ENCODE results near the gene SLC22A2. TPM values are rescaled to one million over a fixed set of nuclear protein-coding genes. Genes with fewer than 3 reads are reported as not detected.

SLC22A2 gene
- total and polyA plus RNA-seq, 9 of the 15 experiments (the other 6 are each of a cell fraction or from before 2014, with no cell fraction given), result not detected

DNA sequence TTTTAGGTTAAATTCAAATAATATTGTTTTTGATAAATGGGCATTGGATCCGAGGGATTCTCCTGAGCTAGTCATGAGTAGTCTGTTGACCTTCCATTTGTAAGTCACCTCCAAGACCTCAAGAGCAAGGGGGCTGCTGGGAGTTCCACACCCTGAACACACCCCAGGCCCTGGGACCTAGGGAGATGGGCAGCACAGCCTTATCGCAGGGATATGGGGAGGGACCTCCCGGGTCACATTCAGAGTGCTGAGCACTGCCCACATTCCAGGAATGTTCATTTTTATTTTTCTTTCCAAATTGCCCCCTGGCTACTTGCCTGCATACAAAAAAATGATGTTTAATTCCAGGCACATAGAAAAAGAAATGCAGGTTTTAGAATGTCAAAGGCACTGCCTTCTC, 55.5 kb downstream of the SLC22A2 start (continued):
- TF ChIP-seq RBM14 (IDR thresholded peaks at IDR 0.05; ENCODE audit: borderline replicate concordance, insufficient read depth, low read depth, low read length) (no peak), MAZ (CRISPR knock-in tag; conservative IDR thresholded peaks at IDR 0.05 in 1 of 2, IDR thresholded peaks at IDR 0.05 in 1 of 2) (no peak), RNF2 (IDR thresholded peaks at IDR 0.05) (no peak), ZNF445 (CRISPR knock-in tag; IDR thresholded peaks at IDR 0.05; ENCODE audit: low read depth) (no peak)

DNA sequence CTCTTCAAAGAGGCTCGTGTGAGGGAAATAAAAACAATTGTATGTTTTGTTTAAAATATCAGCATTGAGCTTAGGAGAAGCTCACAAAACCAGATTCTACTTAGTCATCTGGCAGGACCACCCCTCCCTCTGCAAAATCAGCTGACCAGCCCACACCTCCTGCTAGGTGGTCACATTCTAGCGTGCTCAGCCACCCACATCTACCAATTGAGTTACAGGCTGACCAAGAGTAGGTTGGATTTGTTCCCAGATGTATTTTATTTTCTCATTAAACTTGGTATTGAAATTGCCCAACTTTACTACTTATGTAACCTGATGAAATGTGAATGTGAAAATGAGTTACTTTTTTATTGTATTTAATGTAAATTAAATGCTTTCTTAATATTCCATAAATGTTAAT, 56.2 kb downstream of the SLC22A2 start:
- Histone ChIP-seq H4K20me1 (replicated peaks; ENCODE audit: control insufficient read depth, insufficient read depth, low read length) (no peaks in the 10 kb centered on the region), H3K79me2 (ENCODE audit: control insufficient read depth, insufficient read depth, low read length) (no peaks in the 10 kb centered on the region), H3K27me3 (ENCODE audit: control insufficient read depth in 2 of 2, insufficient read depth in 2 of 2, low read length in 2 of 2) (no peaks in the 10 kb centered on the region), H3K36me3 (ENCODE audit: control insufficient read depth, insufficient read depth, low read length) (no peaks in the 10 kb centered on the region), H2AFZ (ENCODE audit: low read depth, low read length) (no peak overlapping the region), H3K9me3 (replicated peaks; ENCODE audit: control insufficient read depth, insufficient read depth, low read depth, low read length) (no peaks in the 10 kb centered on the region), H3K27ac (ENCODE audit: extremely low read depth, low read depth, low read length) (no peak overlapping the region), H3K4me1 (replicated peaks in 1 of 2; ENCODE audit: control insufficient read depth in 2 of 2, insufficient read depth in 2 of 2, low read length in 2 of 2) (no peaks in the 10 kb centered on the region), H3K4me2 (ENCODE audit: insufficient read depth, low read length) (no peak overlapping the region), H3K9ac (ENCODE audit: insufficient read depth in 1 of 2, low read depth in 2 of 2, low read length in 2 of 2) (no peak overlapping the region), H3K4me3 (no peak overlapping the region), H3K9me1 (ENCODE audit: control insufficient read depth, insufficient read depth, low read length) (no peaks in the 10 kb centered on the region)
- CTCF ChIA-PET (ENCODE audit: low intra/inter-chr PET ratio), result no interaction called here
- intact Hi-C loops (cut with micrococcal nuclease) (no loop called here), in situ Hi-C loops (cut with MboI) (no loop called here)
- ATAC-seq (no peak), DNase-seq (ENCODE audit: extremely low read depth in 1 of 4, low spot score in 3 of 4) (no peak), FAIRE-seq (no peak)
- POLR2A ChIA-PET, result no interaction called here
- 0% methylated on average over 2 of the region's 2 CpGs for WGBS (ENCODE audit: insufficient coverage, low coverage, missing lambda C conversion rate)
- no TSS peak for BruUV-seq (replicated peaks)
- TF ChIP-seq STAT5B (CRISPR knock-in tag; IDR thresholded peaks at IDR 0.05), result no peak
- TF ChIP-seq ZNF263 (CRISPR knock-in tag; IDR thresholded peaks at IDR 0.05; ENCODE audit: borderline replicate concordance), result no peak
- TF ChIP-seq, protein P1, sequence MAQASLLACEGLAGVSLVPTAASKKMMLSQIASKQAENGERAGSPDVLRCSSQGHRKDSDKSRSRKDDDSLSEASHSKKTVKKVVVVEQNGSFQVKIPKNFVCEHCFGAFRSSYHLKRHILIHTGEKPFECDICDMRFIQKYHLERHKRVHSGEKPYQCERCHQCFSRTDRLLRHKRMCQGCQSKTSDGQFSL (CRISPR knock-in tag; IDR thresholded peaks at IDR 0.05), result no peak
- TF ChIP-seq, protein P1 (tag; IDR thresholded peaks at IDR 0.05), result no peak
- no peak for TF ChIP-seq SREBF2 (CRISPR knock-in tag; IDR thresholded peaks at IDR 0.05)
- TF ChIP-seq, protein P2, sequence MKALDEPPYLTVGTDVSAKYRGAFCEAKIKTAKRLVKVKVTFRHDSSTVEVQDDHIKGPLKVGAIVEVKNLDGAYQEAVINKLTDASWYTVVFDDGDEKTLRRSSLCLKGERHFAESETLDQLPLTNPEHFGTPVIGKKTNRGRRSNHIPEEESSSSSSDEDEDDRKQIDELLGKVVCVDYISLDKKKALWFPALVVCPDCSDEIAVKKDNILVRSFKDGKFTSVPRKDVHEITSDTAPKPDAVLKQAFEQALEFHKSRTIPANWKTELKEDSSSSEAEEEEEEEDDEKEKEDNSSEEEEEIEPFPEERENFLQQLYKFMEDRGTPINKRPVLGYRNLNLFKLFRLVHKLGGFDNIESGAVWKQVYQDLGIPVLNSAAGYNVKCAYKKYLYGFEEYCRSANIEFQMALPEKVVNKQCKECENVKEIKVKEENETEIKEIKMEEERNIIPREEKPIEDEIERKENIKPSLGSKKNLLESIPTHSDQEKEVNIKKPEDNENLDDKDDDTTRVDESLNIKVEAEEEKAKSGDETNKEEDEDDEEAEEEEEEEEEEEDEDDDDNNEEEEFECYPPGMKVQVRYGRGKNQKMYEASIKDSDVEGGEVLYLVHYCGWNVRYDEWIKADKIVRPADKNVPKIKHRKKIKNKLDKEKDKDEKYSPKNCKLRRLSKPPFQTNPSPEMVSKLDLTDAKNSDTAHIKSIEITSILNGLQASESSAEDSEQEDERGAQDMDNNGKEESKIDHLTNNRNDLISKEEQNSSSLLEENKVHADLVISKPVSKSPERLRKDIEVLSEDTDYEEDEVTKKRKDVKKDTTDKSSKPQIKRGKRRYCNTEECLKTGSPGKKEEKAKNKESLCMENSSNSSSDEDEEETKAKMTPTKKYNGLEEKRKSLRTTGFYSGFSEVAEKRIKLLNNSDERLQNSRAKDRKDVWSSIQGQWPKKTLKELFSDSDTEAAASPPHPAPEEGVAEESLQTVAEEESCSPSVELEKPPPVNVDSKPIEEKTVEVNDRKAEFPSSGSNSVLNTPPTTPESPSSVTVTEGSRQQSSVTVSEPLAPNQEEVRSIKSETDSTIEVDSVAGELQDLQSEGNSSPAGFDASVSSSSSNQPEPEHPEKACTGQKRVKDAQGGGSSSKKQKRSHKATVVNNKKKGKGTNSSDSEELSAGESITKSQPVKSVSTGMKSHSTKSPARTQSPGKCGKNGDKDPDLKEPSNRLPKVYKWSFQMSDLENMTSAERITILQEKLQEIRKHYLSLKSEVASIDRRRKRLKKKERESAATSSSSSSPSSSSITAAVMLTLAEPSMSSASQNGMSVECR (CRISPR knock-in tag; IDR thresholded peaks at IDR 0.05), result no peak
- TF ChIP-seq ZBTB11 (CRISPR knock-in tag; IDR thresholded peaks at IDR 0.05), result no peak
- no peak for TF ChIP-seq ZC3H11A (IDR thresholded peaks at IDR 0.05; ENCODE audit: low read depth, low read length)
- TF ChIP-seq GTF2F1 (IDR thresholded peaks at IDR 0.05; ENCODE audit: low read depth, low read length), result no peak

All from K562 (cell line).